GM12891 (cell line): ENCODE measurements around the gene EGFR.
A peak's percentile ranks its signal among the peaks of the same experiment; 100 is the strongest.

Experiments used
- DNase-seq: peaks from one replicate; pipeline ENCODE4 v3.0.0; 2011; ENCODE audit warnings: low spot score; ENCODE audit not compliant: insufficient read length
- FAIRE-seq: peaks from 2 replicates; lab custom pipeline; 2011; peaks lifted over from hg19 to GRCh38; lab: Jason Lieb, UNC
- PAX5 ChIP-seq: IDR thresholded peaks from 2 replicates; pipeline ENCODE4 v1.6.1; 2011; ENCODE audit warnings: low read length, moderate library complexity, mild to moderate bottlenecking; ENCODE audit not compliant: insufficient read depth, severe bottlenecking
- POLR2A ChIP-seq: IDR thresholded peaks from 2 replicates; pipeline ENCODE4 v1.6.1; 2011; ENCODE audit warnings: low read depth, low read length, control low read depth
- POLR2AphosphoS5 ChIP-seq: IDR thresholded peaks from 2 replicates; pipeline ENCODE4 v1.6.1; 2011; ENCODE audit warnings: low read depth, low read length, control low read depth
- POU2F2 ChIP-seq: IDR thresholded peaks from 2 replicates; pipeline ENCODE4 v1.6.1; 2011; ENCODE audit warnings: low read depth, mild to moderate bottlenecking, control low read depth, low read length, moderate library complexity
- SPI1 ChIP-seq: IDR thresholded peaks from 2 replicates; pipeline ENCODE4 v1.6.1; 2011; ENCODE audit warnings: low read depth, low read length, control low read depth
- TAF1 ChIP-seq: IDR thresholded peaks from 2 replicates; pipeline ENCODE4 v1.6.1; 2011; ENCODE audit warnings: low read depth, low read length, control low read depth

The EGFR gene

GRCh38 chr7:55255496-55256445 lies 237.0 kb downstream of the EGFR start:
- FAIRE-seq (peak; percentile 47), DNase-seq (peak; percentile 71)
- TF ChIP-seq SPI1 = no peak
- TF ChIP-seq POLR2A = no peak
- TF ChIP-seq POU2F2 = no peak
- TF ChIP-seq PAX5 = no peak
- TF ChIP-seq TAF1 = no peak
- TF ChIP-seq POLR2AphosphoS5 = no peak

GRCh38 chr7:55258631-55259030 lies 239.8 kb downstream of the EGFR start:
- no peak for FAIRE-seq
- TF ChIP-seq TAF1 (no peak), PAX5 (no peak), SPI1 (no peak), POLR2AphosphoS5 (no peak), POLR2A (no peak), POU2F2 (no peak)
- no peak for DNase-seq

GRCh38 chr7:55260171-55260570 lies 241.4 kb downstream of the EGFR start:
- FAIRE-seq (no peak), DNase-seq (no peak)

GRCh38 chr7:55260676-55261385 lies 242.0 kb downstream of the EGFR start:
- DNase-seq (no peak), FAIRE-seq (no peak)
- TF ChIP-seq POLR2A (no peak), POLR2AphosphoS5 (no peak), PAX5 (no peak), SPI1 (no peak), POU2F2 (no peak), TAF1 (no peak)

More at GRCh38 chr7:55260171-55260570, 241.4 kb downstream of the EGFR start:
- TF ChIP-seq POU2F2 (no peak), SPI1 (no peak), POLR2AphosphoS5 (no peak), TAF1 (no peak), POLR2A (no peak), PAX5 (no peak)
